ENCODE measurements around the gene EIF3F. TPM values are rescaled to one million over a fixed set of nuclear protein-coding genes. Genes with fewer than 3 reads are reported as not detected.

The EIF3F gene
- total and polyA plus RNA-seq, 2 donors (not counting 1 experiment from before 2014, with no cell fraction given) = 330 to 584 TPM

GRCh38 chr11:8043756-8044155, 56.6 kb downstream of the EIF3F start:
- no peak for TF ChIP-seq CTCF (IDR thresholded peaks at IDR 0.05)
- TF ChIP-seq EZH2 (IDR thresholded peaks at IDR 0.05; ENCODE audit: borderline replicate concordance, insufficient read depth, low read depth, low read length, poor library complexity, severe bottlenecking) = no peak
- CTCF ChIA-PET = interaction anchor here (2.4 kb wide), 1 partner anchor 10 kb away, joined by 7 read pairs; no protein-coding TSS in a partner anchor
- H3K4me3 Mint-ChIP-seq = no peak overlapping the region

GRCh38 chr11:8045839-8046238, 58.7 kb downstream of the EIF3F start:
- ChIA-PET CTCF (no interaction called here), POLR2A (no interaction called here)
- intact Hi-C loops (cut with micrococcal nuclease) = no loop called here
- no peaks in the 10 kb centered on the region for H3K79me2 ChIP-seq (ENCODE audit: control insufficient read depth, insufficient read depth, low read length)
- no peak overlapping the region for H2AFZ ChIP-seq (ENCODE audit: insufficient read depth, low read depth, low read length, poor library complexity, severe bottlenecking)
- no peak overlapping the region for H3K4me2 ChIP-seq (replicated peaks; ENCODE audit: low read depth, low read length, poor library complexity, severe bottlenecking)
- H3K27ac ChIP-seq (ENCODE audit: low read length in 2 of 2) = no peak overlapping the region
- H3K4me3 ChIP-seq (ENCODE audit: control extremely low read depth in 1 of 5, extremely low read depth in 1 of 5, insufficient read depth in 1 of 5, low read depth in 2 of 5, low read length in 4 of 5) = no peak overlapping the region
- no peaks in the 10 kb centered on the region for H3K4me1 ChIP-seq (ENCODE audit: control insufficient read depth in 2 of 2, insufficient read depth in 2 of 2, low read length in 2 of 2)
- Mint-ChIP-seq H3K4me1 (no peaks in the 10 kb centered on the region), H3K4me3 (no peak overlapping the region), H3K27me3 (peaks cover 39% of the 10 kb centered on the region), H3K9me3 (ENCODE audit: insufficient read depth) (no peaks in the 10 kb centered on the region), H3K27ac (no peak overlapping the region)
- peaks cover 0 to 8% (median 1%) of the 10 kb centered on the region in 4 experiments for H3K27me3 ChIP-seq (replicated peaks in 1 of 4; ENCODE audit: control extremely low read depth in 1 of 4, control insufficient read depth in 3 of 4, insufficient read depth in 4 of 4, low read length in 3 of 4)
- DNase-seq (no peak), ATAC-seq (ENCODE audit: low read depth) (no peak)
- H3K9me3 ChIP-seq (ENCODE audit: control extremely low read depth in 1 of 3, control insufficient read depth in 2 of 3, insufficient read depth in 1 of 3, low read length in 2 of 3) = no peaks in the 10 kb centered on the region
- TF ChIP-seq EZH2 (IDR thresholded peaks at IDR 0.05; ENCODE audit: borderline replicate concordance, insufficient read depth, low read depth, low read length, poor library complexity, severe bottlenecking) = no peak
- no peak for TF ChIP-seq CTCF (IDR thresholded peaks at IDR 0.05)
- WGBS (ENCODE audit: insufficient coverage) = 55% methylated on average over 3 of the region's 4 CpGs
- no peaks in the 10 kb centered on the region for H3K36me3 ChIP-seq (replicated peaks in 1 of 2; ENCODE audit: control extremely low read depth in 1 of 2, control insufficient read depth in 1 of 2, extremely low read depth in 1 of 2, insufficient read depth in 2 of 2, low read length in 1 of 2)
- no peak overlapping the region for H3K9ac ChIP-seq (ENCODE audit: low read length)
- no peaks in the 10 kb centered on the region for H4K20me1 ChIP-seq (ENCODE audit: control insufficient read depth, insufficient read depth, low read length, poor library complexity, severe bottlenecking)

More at GRCh38 chr11:8043756-8044155, 56.6 kb downstream of the EIF3F start:
- no peak for ATAC-seq (ENCODE audit: low read depth)
- no peaks in the 10 kb centered on the region for H3K9me3 Mint-ChIP-seq (ENCODE audit: insufficient read depth)
- Histone ChIP-seq H2AFZ (ENCODE audit: insufficient read depth, low read depth, low read length, poor library complexity, severe bottlenecking) (no peak overlapping the region), H3K27ac (ENCODE audit: low read length in 2 of 2) (no peak overlapping the region), H3K4me2 (replicated peaks; ENCODE audit: low read depth, low read length, poor library complexity, severe bottlenecking) (no peak overlapping the region), H3K79me2 (ENCODE audit: control insufficient read depth, insufficient read depth, low read length) (no peaks in the 10 kb centered on the region), H3K9me3 (ENCODE audit: control extremely low read depth in 1 of 3, control insufficient read depth in 2 of 3, insufficient read depth in 1 of 3, low read length in 2 of 3) (no peaks in the 10 kb centered on the region), H3K4me1 (ENCODE audit: control insufficient read depth in 2 of 2, insufficient read depth in 2 of 2, low read length in 2 of 2) (no peaks in the 10 kb centered on the region), H3K36me3 (replicated peaks in 1 of 2; ENCODE audit: control extremely low read depth in 1 of 2, control insufficient read depth in 1 of 2, extremely low read depth in 1 of 2, insufficient read depth in 2 of 2, low read length in 1 of 2) (no peaks in the 10 kb centered on the region), H3K9ac (ENCODE audit: low read length) (no peak overlapping the region), H3K27me3 (replicated peaks in 1 of 4; ENCODE audit: control extremely low read depth in 1 of 4, control insufficient read depth in 3 of 4, insufficient read depth in 4 of 4, low read length in 3 of 4) (peaks cover 0 to 5% (median 1%) of the 10 kb centered on the region in 4 experiments), H3K4me3 (ENCODE audit: control extremely low read depth in 1 of 5, extremely low read depth in 1 of 5, insufficient read depth in 1 of 5, low read depth in 2 of 5, low read length in 4 of 5) (no peak overlapping the region), H4K20me1 (ENCODE audit: control insufficient read depth, insufficient read depth, low read length, poor library complexity, severe bottlenecking) (no peaks in the 10 kb centered on the region)
- WGBS (ENCODE audit: insufficient coverage) = no CpG with 5 or more reads among the region's 2 CpGs
- no peak overlapping the region for H3K27ac Mint-ChIP-seq
- peaks cover 37% of the 10 kb centered on the region for H3K27me3 Mint-ChIP-seq
- H3K4me1 Mint-ChIP-seq = no peaks in the 10 kb centered on the region
- intact Hi-C loops (cut with micrococcal nuclease) = no loop called here
- DNase-seq = no peak
- POLR2A ChIA-PET = no interaction called here

Measured in B cell (primary cell).